ENCODE data around the gene NR2C2AP. TPM values are rescaled to one million over a fixed set of nuclear protein-coding genes. Genes with fewer than 3 reads are reported as not detected.

NR2C2AP gene
- total RNA-seq, 1 experiment from 2014 or later: 42.1 TPM

GRCh38 chr19:19152668-19153384 lies 50.4 kb downstream of the NR2C2AP start:
- no peak for ATAC-seq
- intact Hi-C loops (cut with micrococcal nuclease; ENCODE audit: unreplicated experiment) (no loop called here), in situ Hi-C loops (cut with HindIII; ENCODE audit: low pct_unique_long_range_greater_than_20kb, low sequenced_read_pairs) (no loop called here)
- Histone ChIP-seq H3K9me3 (ENCODE audit: control insufficient read depth, insufficient read depth, low read depth, low read length) (no peaks in the 10 kb centered on the region), H3K36me3 (ENCODE audit: control insufficient read depth, insufficient read depth, low read length) (no peaks in the 10 kb centered on the region), H3K4me1 (ENCODE audit: control insufficient read depth, insufficient read depth, low read length) (no peaks in the 10 kb centered on the region), H3K27me3 (ENCODE audit: control insufficient read depth, insufficient read depth, low read length) (no peaks in the 10 kb centered on the region), H3K4me3 (ENCODE audit: low read depth in 2 of 2, low read length in 2 of 2) (no peak overlapping the region), H3K27ac (ENCODE audit: low read length) (no peak overlapping the region)
- ChIA-PET CTCF (interaction anchor here (0.7 kb wide), 1 partner anchor 78 kb away, joined by 5 read pairs; no protein-coding TSS in a partner anchor), POLR2A (interaction anchor here (0.6 kb wide), 2 partner anchors 21 to 84 kb away, joined by 3 to 7 read pairs; no protein-coding TSS in a partner anchor)
- TF ChIP-seq TCF7L2 (IDR thresholded peaks at IDR 0.05; ENCODE audit: low read depth, low read length) (no peak), POLR2AphosphoS5 (IDR thresholded peaks at IDR 0.05; ENCODE audit: low read depth, low read length) (no peak), REST (IDR thresholded peaks at IDR 0.05; ENCODE audit: insufficient read depth in 1 of 2, low read depth in 2 of 2, low read length in 1 of 2) (no peak), SIN3A (IDR thresholded peaks at IDR 0.05; ENCODE audit: borderline replicate concordance, insufficient read depth, low read depth, low read length) (no peak), CTCF (IDR thresholded peaks at IDR 0.05) (no peak)
- BruUV-seq (replicated peaks): no TSS peak
- no peak for DNase-seq (ENCODE audit: low read depth, low spot score)

- H3K4me1 ChIP-seq (ENCODE audit: control insufficient read depth, insufficient read depth, low read length): no peaks in the 10 kb centered on the region
- in situ Hi-C loops (cut with HindIII; ENCODE audit: low pct_unique_long_range_greater_than_20kb, low sequenced_read_pairs): no loop called here
- POLR2A ChIA-PET: no interaction called here
- no peak overlapping the region for H3K4me3 ChIP-seq (ENCODE audit: low read depth in 2 of 2, low read length in 2 of 2)
- no peaks in the 10 kb centered on the region for H3K36me3 ChIP-seq (ENCODE audit: control insufficient read depth, insufficient read depth, low read length)
- CTCF ChIA-PET: no interaction called here
- ATAC-seq (no peak), DNase-seq (ENCODE audit: low read depth, low spot score) (no peak)
- intact Hi-C loops (cut with micrococcal nuclease; ENCODE audit: unreplicated experiment): no loop called here
- no peaks in the 10 kb centered on the region for H3K9me3 ChIP-seq (ENCODE audit: control insufficient read depth, insufficient read depth, low read depth, low read length)
- TF ChIP-seq POLR2AphosphoS5 (IDR thresholded peaks at IDR 0.05; ENCODE audit: low read depth, low read length): no peak
- no peak for TF ChIP-seq TCF7L2 (IDR thresholded peaks at IDR 0.05; ENCODE audit: low read depth, low read length)
- TF ChIP-seq CTCF (IDR thresholded peaks at IDR 0.05): no peak
- TF ChIP-seq SIN3A (IDR thresholded peaks at IDR 0.05; ENCODE audit: borderline replicate concordance, insufficient read depth, low read depth, low read length): no peak
- TF ChIP-seq REST (IDR thresholded peaks at IDR 0.05; ENCODE audit: insufficient read depth in 1 of 2, low read depth in 2 of 2, low read length in 1 of 2): no peak
- H3K27ac ChIP-seq (ENCODE audit: low read length): no peak overlapping the region
- no peaks in the 10 kb centered on the region for H3K27me3 ChIP-seq (ENCODE audit: control insufficient read depth, insufficient read depth, low read length)
- no TSS peak for BruUV-seq (replicated peaks)
These were observed 51.8 kb downstream of the NR2C2AP start for GRCh38 chr19:19151418-19151817.
